IPS DF 4.7 (cell line): ENCODE results near the gene DPH7.
"Not testable (repeated sequence)": the region's sequence is repeated elsewhere in the genome, so short reads cannot be mapped to it uniquely, and the experiment has no call there.

ENCODE experiments used
- DNase-seq: peaks from one replicate; pipeline ENCODE4 v3.0.0-alpha.2; 2013; ENCODE audit warnings: low spot score; ENCODE audit errors: extremely low read depth

DPH7 gene

GRCh38 chr9:137519553-137519952 lies 59.2 kb downstream of the DPH7 start:
- no peak for DNase-seq

GRCh38 chr9:137518661-137519459 lies 59.9 kb downstream of the DPH7 start:
- not testable (repeated sequence) for DNase-seq

GRCh38 chr9:137516144-137516917 lies 62.4 kb downstream of the DPH7 start:
- DNase-seq, result no peak

- DNase-seq, result no peak
Measured at GRCh38 chr9:137515338-137515724, 63.4 kb downstream of the DPH7 start.

GRCh38 chr9:137514691-137515337 lies 63.9 kb downstream of the DPH7 start:
- DNase-seq, result no peak

GRCh38 chr9:137513801-137514570 lies 64.7 kb downstream of the DPH7 start:
- DNase-seq, result not testable (repeated sequence)

GRCh38 chr9:137513136-137513535 lies 65.6 kb downstream of the DPH7 start:
- DNase-seq, result not testable (repeated sequence)

GRCh38 chr9:137511758-137512463 lies 66.8 kb downstream of the DPH7 start:
- DNase-seq, result no peak

GRCh38 chr9:137511126-137511525 lies 67.6 kb downstream of the DPH7 start:
- not testable (repeated sequence) for DNase-seq

GRCh38 chr9:137509198-137509597 lies 69.5 kb downstream of the DPH7 start:
- DNase-seq, result no peak

GRCh38 chr9:137506702-137507171 lies 72.0 kb downstream of the DPH7 start:
- no peak for DNase-seq

- DNase-seq, result no peak
Measured at GRCh38 chr9:137506274-137506673, 72.5 kb downstream of the DPH7 start.

- DNase-seq, result no peak
Measured at GRCh38 chr9:137505421-137506140, 73.1 kb downstream of the DPH7 start.
